Measurements from ENCODE around the gene PGLYRP2.

PGLYRP2 gene

GRCh38 chr19:15448044-15448777 is 31.1 kb downstream of the PGLYRP2 start:
- no peak overlapping the region for H3K4me3 ChIP-seq (ENCODE audit: low read depth, low read length)

DNA sequence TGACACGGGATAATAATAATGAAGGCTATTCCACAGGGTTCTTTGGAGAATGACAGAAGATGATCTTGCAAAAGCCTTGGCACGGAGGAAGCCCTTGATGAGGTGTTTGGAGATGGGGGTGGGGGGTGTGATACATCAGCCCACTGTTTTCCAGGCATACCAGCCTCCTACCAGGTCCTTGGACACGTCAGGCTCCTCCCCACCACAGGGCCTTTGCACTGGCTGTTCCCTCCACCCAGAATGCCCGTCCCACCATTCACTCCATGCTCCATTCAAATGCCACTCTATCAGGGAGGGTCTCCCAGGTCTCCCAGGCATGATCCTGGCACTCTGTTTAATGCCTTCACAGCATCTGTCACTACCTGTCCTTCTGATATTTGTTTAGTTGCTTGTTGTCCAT is 32.2 kb downstream of the PGLYRP2 start:
- DNase-seq (ENCODE audit: low read depth) = no peak
- no peak for TF ChIP-seq MYC (IDR thresholded peaks at IDR 0.05; ENCODE audit: low read depth, low read length)
- TF ChIP-seq, protein P1, sequence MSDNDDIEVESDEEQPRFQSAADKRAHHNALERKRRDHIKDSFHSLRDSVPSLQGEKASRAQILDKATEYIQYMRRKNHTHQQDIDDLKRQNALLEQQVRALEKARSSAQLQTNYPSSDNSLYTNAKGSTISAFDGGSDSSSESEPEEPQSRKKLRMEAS (IDR thresholded peaks at IDR 0.05; ENCODE audit: low read depth, low read length) = no peak
- TF ChIP-seq POLR2A (IDR thresholded peaks at IDR 0.05; ENCODE audit: extremely low read depth, insufficient read length) = no peak
- no peak for TF ChIP-seq CTCF (IDR thresholded peaks at IDR 0.05; ENCODE audit: low read depth, low read length)
- H3K4me3 ChIP-seq (ENCODE audit: low read depth, low read length) = no peak overlapping the region

More at GRCh38 chr19:15448044-15448777, 31.1 kb downstream of the PGLYRP2 start:
- TF ChIP-seq, protein P1 (IDR thresholded peaks at IDR 0.05; ENCODE audit: low read depth, low read length) = no peak
- TF ChIP-seq CTCF (IDR thresholded peaks at IDR 0.05; ENCODE audit: low read depth, low read length) (no peak), MYC (IDR thresholded peaks at IDR 0.05; ENCODE audit: low read depth, low read length) (no peak), POLR2A (IDR thresholded peaks at IDR 0.05; ENCODE audit: extremely low read depth, insufficient read length) (no peak)
- no peak for DNase-seq (ENCODE audit: low read depth)

DNA sequence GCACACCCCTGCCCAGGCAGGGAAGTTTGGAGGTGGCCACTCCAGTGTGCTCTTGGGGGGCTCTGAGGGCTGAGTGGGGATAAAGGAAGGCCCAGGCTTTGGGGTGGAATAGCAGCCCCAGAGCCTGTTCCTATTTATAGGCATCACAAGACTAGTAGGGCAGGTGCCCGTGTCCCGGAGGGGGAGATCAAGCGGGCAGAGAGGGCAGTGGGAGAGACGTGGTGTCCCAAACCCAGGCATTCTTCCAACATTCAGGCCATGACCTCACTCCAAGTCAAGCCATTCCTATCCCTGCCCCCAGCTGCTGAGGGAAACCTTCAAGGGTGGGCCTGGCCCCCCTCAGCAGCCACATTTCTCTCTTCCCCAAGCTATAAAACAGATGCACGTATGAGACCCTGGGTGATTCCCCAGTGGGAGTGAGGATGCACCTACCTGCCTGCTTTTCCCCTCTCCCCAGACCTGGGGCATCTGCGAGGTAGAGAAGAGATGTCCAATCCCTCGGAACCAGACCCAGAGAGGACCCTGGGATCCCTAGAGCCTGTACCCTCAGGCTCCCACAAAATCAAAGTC is 33.4 kb downstream of the PGLYRP2 start:
- TF ChIP-seq, protein P1 (IDR thresholded peaks at IDR 0.05; ENCODE audit: low read depth, low read length) = no peak
- no peak for TF ChIP-seq CTCF (IDR thresholded peaks at IDR 0.05; ENCODE audit: low read depth, low read length)
- no peak for TF ChIP-seq POLR2A (IDR thresholded peaks at IDR 0.05; ENCODE audit: extremely low read depth, insufficient read length)
- no peak for TF ChIP-seq MYC (IDR thresholded peaks at IDR 0.05; ENCODE audit: low read depth, low read length)
- H3K4me3 ChIP-seq (ENCODE audit: low read depth, low read length) = no peak overlapping the region
- DNase-seq (ENCODE audit: low read depth) = no peak

- DNase-seq (ENCODE audit: low read depth) = no peak
- TF ChIP-seq CTCF (IDR thresholded peaks at IDR 0.05; ENCODE audit: low read depth, low read length) = no peak
- TF ChIP-seq, protein P1 (IDR thresholded peaks at IDR 0.05; ENCODE audit: low read depth, low read length) = no peak
- TF ChIP-seq POLR2A (IDR thresholded peaks at IDR 0.05; ENCODE audit: extremely low read depth, insufficient read length) = no peak
- no peak for TF ChIP-seq MYC (IDR thresholded peaks at IDR 0.05; ENCODE audit: low read depth, low read length)
- no peak overlapping the region for H3K4me3 ChIP-seq (ENCODE audit: low read depth, low read length)
These were observed 34.1 kb downstream of the PGLYRP2 start for GRCh38 chr19:15445227-15445605.

GRCh38 chr19:15444505-15445226 is 34.6 kb downstream of the PGLYRP2 start:
- TF ChIP-seq POLR2A (IDR thresholded peaks at IDR 0.05; ENCODE audit: extremely low read depth, insufficient read length) = no peak
- TF ChIP-seq, protein P1 (IDR thresholded peaks at IDR 0.05; ENCODE audit: low read depth, low read length) = no peak
- TF ChIP-seq CTCF (IDR thresholded peaks at IDR 0.05; ENCODE audit: low read depth, low read length) = no peak
- no peak for TF ChIP-seq MYC (IDR thresholded peaks at IDR 0.05; ENCODE audit: low read depth, low read length)
- no peak for DNase-seq (ENCODE audit: low read depth)
- no peak overlapping the region for H3K4me3 ChIP-seq (ENCODE audit: low read depth, low read length)
